ENCODE measurements around the gene PPP1R15B.
A peak's percentile ranks its signal among the peaks of the same experiment; 100 is the strongest.

Gene PPP1R15B

GRCh38 chr1:204406621-204407020 is 5.0 kb downstream of the PPP1R15B start:
- H3K4me3 Mint-ChIP-seq: peak overlapping the region; percentile 96
- H3K36me3 Mint-ChIP-seq (ENCODE audit: low read depth): peaks cover 30% of the 10 kb centered on the region
- TF ChIP-seq, protein P1, sequence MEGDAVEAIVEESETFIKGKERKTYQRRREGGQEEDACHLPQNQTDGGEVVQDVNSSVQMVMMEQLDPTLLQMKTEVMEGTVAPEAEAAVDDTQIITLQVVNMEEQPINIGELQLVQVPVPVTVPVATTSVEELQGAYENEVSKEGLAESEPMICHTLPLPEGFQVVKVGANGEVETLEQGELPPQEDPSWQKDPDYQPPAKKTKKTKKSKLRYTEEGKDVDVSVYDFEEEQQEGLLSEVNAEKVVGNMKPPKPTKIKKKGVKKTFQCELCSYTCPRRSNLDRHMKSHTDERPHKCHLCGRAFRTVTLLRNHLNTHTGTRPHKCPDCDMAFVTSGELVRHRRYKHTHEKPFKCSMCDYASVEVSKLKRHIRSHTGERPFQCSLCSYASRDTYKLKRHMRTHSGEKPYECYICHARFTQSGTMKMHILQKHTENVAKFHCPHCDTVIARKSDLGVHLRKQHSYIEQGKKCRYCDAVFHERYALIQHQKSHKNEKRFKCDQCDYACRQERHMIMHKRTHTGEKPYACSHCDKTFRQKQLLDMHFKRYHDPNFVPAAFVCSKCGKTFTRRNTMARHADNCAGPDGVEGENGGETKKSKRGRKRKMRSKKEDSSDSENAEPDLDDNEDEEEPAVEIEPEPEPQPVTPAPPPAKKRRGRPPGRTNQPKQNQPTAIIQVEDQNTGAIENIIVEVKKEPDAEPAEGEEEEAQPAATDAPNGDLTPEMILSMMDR (IDR thresholded peaks at IDR 0.05): no peak

GRCh38 chr1:204405988-204406387 is 5.6 kb downstream of the PPP1R15B start:
- Mint-ChIP-seq H3K4me3 (peak overlapping the region; percentile 96), H3K36me3 (ENCODE audit: low read depth) (peaks cover 31% of the 10 kb centered on the region), H3K27me3 (ENCODE audit: low read depth, poor library complexity) (no peaks in the 10 kb centered on the region), H3K4me1 (peaks cover 35% of the 10 kb centered on the region), H3K9me3 (no peaks in the 10 kb centered on the region), H3K27ac (no peak overlapping the region)
- no peak for DNase-seq
- TF ChIP-seq, protein P1 (IDR thresholded peaks at IDR 0.05): no peak

More at GRCh38 chr1:204406621-204407020, 5.0 kb downstream of the PPP1R15B start:
- DNase-seq: no peak
- Mint-ChIP-seq H3K9me3 (no peaks in the 10 kb centered on the region), H3K27ac (no peak overlapping the region), H3K4me1 (peaks cover 35% of the 10 kb centered on the region), H3K27me3 (ENCODE audit: low read depth, poor library complexity) (no peaks in the 10 kb centered on the region)

DNA sequence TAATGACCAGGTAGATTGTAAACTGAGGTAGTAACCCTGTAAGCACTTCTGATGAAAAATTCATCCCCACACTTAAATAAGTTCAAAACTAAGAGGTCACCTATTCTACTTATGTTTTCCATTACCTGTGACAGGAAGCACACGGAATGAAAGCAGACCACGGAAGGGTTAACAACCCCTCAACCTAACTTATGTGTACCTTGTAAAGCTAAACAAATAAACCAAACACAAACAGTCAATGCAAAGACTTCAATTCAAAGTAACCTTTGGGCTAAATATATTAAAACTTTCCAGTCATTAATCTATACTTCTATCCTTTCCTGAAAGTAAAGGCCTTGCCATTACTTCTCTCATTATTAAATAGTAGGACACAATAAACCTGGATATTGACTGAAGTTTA is 7.0 kb downstream of the PPP1R15B start:
- Mint-ChIP-seq H3K4me3 (no peak overlapping the region), H3K27ac (no peak overlapping the region), H3K27me3 (ENCODE audit: low read depth, poor library complexity) (no peaks in the 10 kb centered on the region), H3K36me3 (ENCODE audit: low read depth) (peaks cover 40% of the 10 kb centered on the region), H3K9me3 (no peaks in the 10 kb centered on the region), H3K4me1 (peaks cover 31% of the 10 kb centered on the region)
- no peak for DNase-seq
- TF ChIP-seq, protein P1 (IDR thresholded peaks at IDR 0.05): no peak

DNA sequence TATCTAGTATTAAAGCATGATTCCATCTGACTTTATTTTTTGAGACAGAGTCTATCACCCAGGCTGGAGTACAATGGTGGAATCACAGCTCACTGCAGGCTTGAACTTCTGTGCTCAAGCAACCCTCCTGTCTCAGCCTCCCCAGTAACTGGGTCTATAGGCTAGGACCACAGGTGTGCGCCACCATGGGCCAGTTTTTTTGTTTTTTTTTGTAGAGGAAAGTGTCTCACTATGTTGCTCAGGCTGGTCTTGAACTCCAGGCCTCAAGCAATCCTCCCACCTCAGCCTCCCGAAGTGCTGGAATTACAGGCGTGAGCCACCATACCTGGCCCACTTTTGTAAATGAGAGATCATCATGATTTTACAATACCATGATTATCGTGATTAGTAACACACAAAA is 9.2 kb downstream of the PPP1R15B start:
- DNase-seq: no peak
- H3K9me3 Mint-ChIP-seq: no peaks in the 10 kb centered on the region
- peaks cover 51% of the 10 kb centered on the region for H3K36me3 Mint-ChIP-seq (ENCODE audit: low read depth)
- H3K4me3 Mint-ChIP-seq: no peak overlapping the region
- peaks cover 14% of the 10 kb centered on the region for H3K4me1 Mint-ChIP-seq
- TF ChIP-seq, protein P1 (IDR thresholded peaks at IDR 0.05): no peak
- H3K27ac Mint-ChIP-seq: no peak overlapping the region
- no peaks in the 10 kb centered on the region for H3K27me3 Mint-ChIP-seq (ENCODE audit: low read depth, poor library complexity)

DNA sequence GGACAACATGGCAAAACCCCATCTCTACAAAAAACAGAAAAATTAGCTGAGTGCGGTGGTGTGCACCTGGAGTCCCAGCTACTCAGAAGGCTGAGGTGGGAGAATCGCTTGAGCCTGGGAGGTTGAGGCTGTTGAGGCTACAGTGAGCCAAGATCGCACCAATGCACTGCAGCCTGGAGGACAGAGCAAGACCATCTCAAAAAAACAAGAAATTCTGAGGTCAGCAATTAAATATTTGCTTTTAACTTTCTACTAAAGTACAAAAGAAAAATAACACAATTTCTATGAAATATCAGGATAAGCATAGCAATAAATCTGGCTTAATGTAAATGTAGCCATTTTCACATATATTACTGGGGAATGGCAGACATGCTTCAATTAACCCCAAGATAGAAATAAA is 9.9 kb downstream of the PPP1R15B start:
- Mint-ChIP-seq H3K36me3 (ENCODE audit: low read depth) (peaks cover 51% of the 10 kb centered on the region), H3K27me3 (ENCODE audit: low read depth, poor library complexity) (no peaks in the 10 kb centered on the region), H3K4me1 (peaks cover 8% of the 10 kb centered on the region), H3K9me3 (no peaks in the 10 kb centered on the region), H3K4me3 (no peak overlapping the region), H3K27ac (no peak overlapping the region)
- TF ChIP-seq, protein P1 (IDR thresholded peaks at IDR 0.05): no peak
- no peak for DNase-seq

DNA sequence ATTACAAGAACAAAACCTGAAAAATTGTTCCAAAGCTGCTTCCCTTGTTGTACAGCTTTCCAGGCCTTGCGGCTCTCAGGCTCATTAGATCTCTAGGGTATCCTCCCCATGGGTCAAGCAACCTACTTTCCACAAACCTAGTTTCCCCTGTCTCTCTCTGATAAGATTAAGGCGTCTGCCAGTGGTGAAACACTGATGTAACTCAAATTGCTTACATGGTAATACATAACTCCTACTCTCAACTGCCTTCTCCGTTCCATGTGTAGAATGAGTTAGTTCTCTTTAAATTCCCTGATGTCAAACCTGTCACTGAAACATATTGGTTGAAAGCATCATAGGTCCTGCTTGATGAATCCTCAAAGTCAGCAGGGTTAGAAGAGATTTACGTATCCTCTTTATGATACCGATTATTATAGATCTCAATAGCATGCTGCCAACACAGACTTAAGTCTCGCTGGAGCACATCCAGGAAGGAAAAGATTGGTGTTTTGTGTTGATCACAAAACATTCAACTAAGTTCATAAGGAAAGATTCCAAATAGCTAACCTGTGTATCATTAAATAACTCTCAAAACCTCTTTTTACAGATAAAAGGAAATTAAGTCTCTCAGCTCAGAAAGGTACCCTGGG is 10.6 kb downstream of the PPP1R15B start:
- Mint-ChIP-seq H3K27ac (no peak overlapping the region), H3K9me3 (no peaks in the 10 kb centered on the region), H3K4me1 (peaks cover 3% of the 10 kb centered on the region)

More for the DNA sequence above, 10.6 kb downstream of the PPP1R15B start:
- H3K27me3 Mint-ChIP-seq (ENCODE audit: low read depth, poor library complexity): no peaks in the 10 kb centered on the region
- TF ChIP-seq, protein P1 (IDR thresholded peaks at IDR 0.05): no peak
- H3K4me3 Mint-ChIP-seq: no peak overlapping the region
- peaks cover 48% of the 10 kb centered on the region for H3K36me3 Mint-ChIP-seq (ENCODE audit: low read depth)
- DNase-seq: no peak

All from nephron progenitor cell (in vitro differentiated cells).